SK-N-SH treated with all-trans-retinoic acid at 6 μM for 48 hours (cell line): Measurements from ENCODE around the gene COX20.

Experiments
- ARNTL ChIP-seq: fragments of 450-650 bp; formaldehyde crosslinking; IDR thresholded peaks from 2 replicates; pipeline ENCODE4 v1.5.0; 2020; ENCODE audit warnings: low read depth, mild to moderate bottlenecking, moderate library complexity, borderline replicate concordance
- BACH2 ChIP-seq: fragments of 250-450 bp; sonication (Bioruptor Pico); IDR thresholded peaks from 2 replicates; pipeline ENCODE4 v1.9.0; 2021; ENCODE audit warnings: mild to moderate bottlenecking, borderline replicate concordance
- CREB5 ChIP-seq: fragments of 250-450 bp; sonication (Bioruptor Pico); IDR thresholded peaks from 2 replicates; pipeline ENCODE4 v1.5.1; 2020; ENCODE audit warnings: low read depth, mild to moderate bottlenecking, moderate library complexity
- CSDC2 ChIP-seq: fragments of 250-450 bp; sonication (Bioruptor Pico); IDR thresholded peaks from 2 replicates; pipeline ENCODE4 v1.5.0; 2020; ENCODE audit warnings: mild to moderate bottlenecking, moderate library complexity
- CSRNP3 ChIP-seq: fragments of 250-450 bp; sonication (Bioruptor Pico); IDR thresholded peaks from 2 replicates; pipeline ENCODE4 v1.5.1; 2021; ENCODE audit warnings: mild to moderate bottlenecking, moderate library complexity
- ESRRG ChIP-seq: fragments of 250-450 bp; sonication (Bioruptor Pico); IDR thresholded peaks from 2 replicates; pipeline ENCODE4 v1.6.1; 2021; ENCODE audit warnings: mild to moderate bottlenecking
- GLIS3 ChIP-seq: fragments of 250-450 bp; sonication (Bioruptor Pico); IDR thresholded peaks from 2 replicates; pipeline ENCODE4 v1.5.0; 2020; ENCODE audit warnings: mild to moderate bottlenecking, moderate library complexity
- PATZ1 ChIP-seq: fragments of 250-450 bp; sonication (Bioruptor Pico); IDR thresholded peaks from 2 replicates; pipeline ENCODE4 v1.8.0; 2020; ENCODE audit warnings: mild to moderate bottlenecking, moderate library complexity, borderline replicate concordance
- POU6F1 ChIP-seq: fragments of 250-450 bp; sonication (Bioruptor Pico); IDR thresholded peaks from 2 replicates; pipeline ENCODE4 v1.8.0; 2021; ENCODE audit warnings: low read depth, mild to moderate bottlenecking, moderate library complexity, borderline replicate concordance
- PPARA ChIP-seq: fragments of 250-450 bp; sonication (Bioruptor Pico); IDR thresholded peaks from 2 replicates; pipeline ENCODE4 v1.5.0; 2020; ENCODE audit warnings: mild to moderate bottlenecking, borderline replicate concordance
- RARB ChIP-seq: fragments of 250-450 bp; sonication (Bioruptor Pico); IDR thresholded peaks from 2 replicates; pipeline ENCODE4 v1.8.0; 2021; ENCODE audit warnings: mild to moderate bottlenecking, moderate library complexity
- ZC3H10 ChIP-seq: fragments of 250-450 bp; sonication (Bioruptor Pico); IDR thresholded peaks from 2 replicates; pipeline ENCODE4 v1.5.1; 2021; ENCODE audit warnings: mild to moderate bottlenecking, moderate library complexity
- ZFP3 ChIP-seq: fragments of 250-450 bp; sonication (Bioruptor Pico); IDR thresholded peaks from 2 replicates; pipeline ENCODE4 v1.5.0; 2020; ENCODE audit warnings: mild to moderate bottlenecking, moderate library complexity
- ZNF565 ChIP-seq: fragments of 450-650 bp; formaldehyde crosslinking; conservative IDR thresholded peaks from 2 replicates; pipeline ENCODE4 v1.5.0; 2020; ENCODE audit warnings: low read depth, mild to moderate bottlenecking, moderate library complexity

- no peak for TF ChIP-seq ARNTL (CRISPR knock-in tag)
- TF ChIP-seq RARB (CRISPR knock-in tag), result no peak
- no peak for TF ChIP-seq CSDC2 (CRISPR knock-in tag)
- no peak for TF ChIP-seq ESRRG (CRISPR knock-in tag)
- no peak for TF ChIP-seq POU6F1 (CRISPR knock-in tag)
- TF ChIP-seq ZC3H10 (CRISPR knock-in tag), result no peak
- no peak for TF ChIP-seq PATZ1 (CRISPR knock-in tag)
- TF ChIP-seq PPARA (CRISPR knock-in tag), result no peak
- no peak for TF ChIP-seq ZNF565 (CRISPR knock-in tag)
- TF ChIP-seq CSRNP3 (CRISPR knock-in tag), result no peak
- TF ChIP-seq BACH2 (CRISPR knock-in tag), result no peak
- no peak for TF ChIP-seq CREB5 (CRISPR knock-in tag)
- TF ChIP-seq ZFP3 (CRISPR knock-in tag), result no peak
- TF ChIP-seq GLIS3 (CRISPR knock-in tag), result no peak
Measured at GRCh38 chr1:244854865-244855578, 19.6 kb downstream of the COX20 start.
